ENCODE measurements around the gene OMP. TPM values are rescaled to one million over a fixed set of nuclear protein-coding genes. Genes with fewer than 3 reads are reported as not detected.

OMP gene
- total and polyA plus RNA-seq, 2 of the 4 experiments (the other 2 are of a cell fraction), result 0.27 TPM; not detected in 1

GRCh38 chr11:77147036-77147315 lies 44.3 kb downstream of the OMP start:
- Histone ChIP-seq H3K9me3 (ENCODE audit: control insufficient read depth, insufficient read depth, low read length) (no peaks in the 10 kb centered on the region), H4K5ac (ENCODE audit: low read depth, low read length) (no peak overlapping the region), H2BK15ac (ENCODE audit: low read depth, low read length) (no peak overlapping the region), H3K56ac (ENCODE audit: extremely low read depth, insufficient read depth, low read length) (no peak overlapping the region), H2BK5ac (ENCODE audit: low read depth, low read length, poor library complexity, severe bottlenecking) (no peak overlapping the region), H3K27ac (ENCODE audit: insufficient read depth, low read length) (no peak overlapping the region), H3K79me1 (ENCODE audit: low read depth in 1 of 2, low read length in 2 of 2) (no peaks in the 10 kb centered on the region), H2BK120ac (ENCODE audit: low read depth, low read length) (no peak overlapping the region), H3K9me1 (ENCODE audit: insufficient read depth, low read length) (no peaks in the 10 kb centered on the region; the same call in 1 of the 2 replicates), H2AK9ac (replicated peaks; ENCODE audit: low read depth, low read length, poor library complexity) (no peak overlapping the region), H4K20me1 (ENCODE audit: insufficient read depth, low read length) (no peaks in the 10 kb centered on the region), H4K8ac (ENCODE audit: low read depth in 2 of 2, low read length in 2 of 2) (no peak overlapping the region), H2AK5ac (ENCODE audit: low read depth, low read length) (no peak overlapping the region), H3K36me3 (ENCODE audit: control insufficient read depth, insufficient read depth, low read length) (no peaks in the 10 kb centered on the region), H4K91ac (ENCODE audit: insufficient read depth, low read depth, low read length) (no peak overlapping the region), H3K18ac (ENCODE audit: low read depth, low read length) (no peak overlapping the region), H3K9ac (ENCODE audit: low read depth, low read length) (no peak overlapping the region), H2AFZ (replicated peaks; ENCODE audit: low read length, poor library complexity) (no peak overlapping the region), H3K27me3 (ENCODE audit: control insufficient read depth, insufficient read depth, low read length) (peaks cover 53% of the 10 kb centered on the region), H3K4ac (ENCODE audit: low read depth, low read length) (no peak overlapping the region), H3K4me1 (ENCODE audit: control insufficient read depth, insufficient read depth, low read length) (no peaks in the 10 kb centered on the region), H3K14ac (replicated peaks; ENCODE audit: low read depth, low read length) (no peak overlapping the region), H2BK20ac (ENCODE audit: low read depth, low read length) (no peak overlapping the region), H3K4me2 (ENCODE audit: low read depth, low read length) (no peak overlapping the region), H3K23ac (ENCODE audit: low read depth, low read length) (no peak overlapping the region), H3K4me3 (ENCODE audit: insufficient read depth, low read depth, low read length) (no peak overlapping the region)
- in situ Hi-C loops (cut with MboI; ENCODE audit: low sequenced_read_pairs) (no loop called here), intact Hi-C loops (cut with micrococcal nuclease) (no loop called here), dilution Hi-C loops (cut with HindIII; ENCODE audit: low sequenced_read_pairs, unreplicated experiment) (no loop called here)
- CTCF ChIA-PET, result interaction anchor here (1.6 kb wide), 1 partner anchor 19 kb away, joined by 8 read pairs; the partner anchor contains the start of gene MYO7A
- TF ChIP-seq CHD1 (IDR thresholded peaks at IDR 0.05; ENCODE audit: low read depth, low read length) (no peak), MXI1 (IDR thresholded peaks at IDR 0.05; ENCODE audit: borderline replicate concordance, low read depth, low read length) (no peak)
- POLR2A ChIA-PET (ENCODE audit: unreplicated experiment), result no interaction called here
- no peak for DNase-seq
- ATAC-seq (ENCODE audit: low read depth), result no peak
- no TSS peak for BruUV-seq (replicated peaks)
- WGBS, 2 experiments (ENCODE audit: extremely low coverage in 2 of 2, insufficient read length in 1 of 2), result no CpG with 5 or more reads among the region's 1 CpG

All from IMR-90 (cell line).